Left lung (tissue), 14 donors: ENCODE measurements around the gene GINS3. TPM values are rescaled to one million over a fixed set of nuclear protein-coding genes. Genes with fewer than 3 reads are reported as not detected.

Experiments
- ATAC-seq: fragments of 200-7000 bp; cut with Tn5 transposase; one replicate; pipeline ENCODE4 v1.9.1; 2020; ENCODE audit warnings: moderate library complexity
- DNase-seq, 4 donors: peaks; one replicate each; pipeline ENCODE4 v3.0.0-alpha.2; 2013 to 2020
- H3K27ac ChIP-seq, 2 donors: fragments of 200-600 bp; sonication (generic) in 1 of 2; one replicate each; pipeline versions ENCODE4 v1.5.0 to v1.8.0; 2020 to 2021
- H3K27me3 ChIP-seq, 2 donors: fragments of 200-600 bp; sonication (generic) in 1 of 2; one replicate each; pipeline versions ENCODE4 v1.5.0 to v1.8.0; 2020 to 2021
- H3K36me3 ChIP-seq, 2 donors: fragments of 200-600 bp; sonication (generic) in 1 of 2; one replicate each; pipeline versions ENCODE4 v1.5.0 to v1.8.0; 2020 to 2021
- H3K4me1 ChIP-seq, 2 donors: fragments of 200-600 bp; one replicate each; pipeline ENCODE4 v1.8.0; 2021
- H3K4me3 ChIP-seq, 2 donors: fragments of 200-600 bp; sonication (generic) in 1 of 2; one replicate each; pipeline versions ENCODE4 v1.5.0 to v1.8.0; 2020 to 2021; ENCODE audit warnings: mild to moderate bottlenecking in 1 of 2
- H3K9me3 ChIP-seq, 2 donors: fragments of 200-600 bp; sonication (generic) in 1 of 2; one replicate each; pipeline versions ENCODE4 v1.5.0 to v1.8.0; 2020 to 2021
- intact Hi-C, 2 donors: fragments of 100-400 bp; cut with DNase I; formaldehyde crosslinking; loops; one replicate each; pipeline versions ENCODE4 v1.11.2 to v1.14.2; 2022
- long read RNA-seq, 12 donors: library from polyadenylated mRNA in 2 of 12; unstranded in 2 of 12; transcript quantifications; one replicate each; pipeline ENCODE4 v2.0.0 and lab custom pipeline, GENCODE V29; 2019 to 2026
- polyA plus RNA-seq, 6 donors: library from polyadenylated mRNA; unstranded; fragments of 120-200 nt; gene quantifications; one replicate each; pipeline ENCODE4 v1.2.1, GENCODE V29; 2013; ENCODE audit not compliant: insufficient read length in 6 of 6
- total RNA-seq, 2 donors: library from RNA; stranded (reverse); fragmentation: NEBNext Ultra II Directional; extraction: Animal tissue kit (Norgen Biotek cat#: 25700); gene quantifications; one replicate each; pipeline ENCODE4 v1.2.1, GENCODE V29; 2021
- TF ChIP-seq, protein P1 (sequence below), 2 donors: fragments of 200-600 bp; sonication (generic) in 1 of 2; IDR thresholded peaks; one replicate each; pipeline versions ENCODE4 v1.5.0 to v1.8.0; 2021; ENCODE audit warnings: antibody characterized with exemption in 2 of 2
- donor health status: DM: no; HTN: yes; CAD: no.
- donor health status: DM: no; HTN: no; CAD: no.

GINS3 gene
- 1 to 10 TPM; 4.8 to 5.0 TPM for total RNA-seq
- polyA plus RNA-seq: 10 to 100 TPM in 4 of 6 donors, 1 to 10 TPM in 2; 9.7 to 14.6 (median 11.2) TPM
- long read RNA-seq, donor 1, transcript GINS3-206 (1 exons, 3,202 nt): major isoform, 11 of 16 reads
- long read RNA-seq, donor 1, partial matches to known transcripts: 0 of 16 reads
- long read RNA-seq, donor 1, other reads (novel, unspliced or antisense): 0 of 16 reads
- long read RNA-seq, donor 2, transcript GINS3-206 (1 exons, 3,202 nt): major isoform, 15 of 20 reads
- long read RNA-seq, donor 2, partial matches to known transcripts: 0 of 20 reads
- long read RNA-seq, donor 2, other reads (novel, unspliced or antisense): 0 of 20 reads
- long read RNA-seq, donor 3, transcript GINS3-206 (1 exons, 3,202 nt): major isoform, 6 of 11 reads
- long read RNA-seq, donor 3, partial matches to known transcripts: 0 of 11 reads
- long read RNA-seq, donor 3, other reads (novel, unspliced or antisense): 0 of 11 reads
- long read RNA-seq, donor 4: 0 reads
- long read RNA-seq, donor 5, transcript GINS3-206 (1 exons, 3,202 nt): major isoform, 11 of 13 reads
- long read RNA-seq, donor 5, partial matches to known transcripts: 0 of 13 reads
- long read RNA-seq, donor 5, other reads (novel, unspliced or antisense): 0 of 13 reads
- long read RNA-seq, donor 6, transcript GINS3-206 (1 exons, 3,202 nt): major isoform, 5 of 10 reads
- long read RNA-seq, donor 6, partial matches to known transcripts: 0 of 10 reads
- long read RNA-seq, donor 6, other reads (novel, unspliced or antisense): 0 of 10 reads
- long read RNA-seq, donor 7, partial matches to known transcripts: 0 of 1 reads
- long read RNA-seq, donor 7, other reads (novel, unspliced or antisense): 0 of 1 reads
- long read RNA-seq, donor 8, transcript GINS3-206 (1 exons, 3,202 nt): major isoform, 7 of 9 reads
- long read RNA-seq, donor 8, partial matches to known transcripts: 0 of 9 reads
- long read RNA-seq, donor 8, other reads (novel, unspliced or antisense): 0 of 9 reads
- long read RNA-seq, donor 9: 0 reads
- long read RNA-seq, donor 10: 0 reads
- long read RNA-seq, donor 11: 0 reads
- long read RNA-seq, donor 12, partial matches to known transcripts: 0 of 6 reads
- long read RNA-seq, donor 12, other reads (novel, unspliced or antisense): 0 of 6 reads

DNA sequence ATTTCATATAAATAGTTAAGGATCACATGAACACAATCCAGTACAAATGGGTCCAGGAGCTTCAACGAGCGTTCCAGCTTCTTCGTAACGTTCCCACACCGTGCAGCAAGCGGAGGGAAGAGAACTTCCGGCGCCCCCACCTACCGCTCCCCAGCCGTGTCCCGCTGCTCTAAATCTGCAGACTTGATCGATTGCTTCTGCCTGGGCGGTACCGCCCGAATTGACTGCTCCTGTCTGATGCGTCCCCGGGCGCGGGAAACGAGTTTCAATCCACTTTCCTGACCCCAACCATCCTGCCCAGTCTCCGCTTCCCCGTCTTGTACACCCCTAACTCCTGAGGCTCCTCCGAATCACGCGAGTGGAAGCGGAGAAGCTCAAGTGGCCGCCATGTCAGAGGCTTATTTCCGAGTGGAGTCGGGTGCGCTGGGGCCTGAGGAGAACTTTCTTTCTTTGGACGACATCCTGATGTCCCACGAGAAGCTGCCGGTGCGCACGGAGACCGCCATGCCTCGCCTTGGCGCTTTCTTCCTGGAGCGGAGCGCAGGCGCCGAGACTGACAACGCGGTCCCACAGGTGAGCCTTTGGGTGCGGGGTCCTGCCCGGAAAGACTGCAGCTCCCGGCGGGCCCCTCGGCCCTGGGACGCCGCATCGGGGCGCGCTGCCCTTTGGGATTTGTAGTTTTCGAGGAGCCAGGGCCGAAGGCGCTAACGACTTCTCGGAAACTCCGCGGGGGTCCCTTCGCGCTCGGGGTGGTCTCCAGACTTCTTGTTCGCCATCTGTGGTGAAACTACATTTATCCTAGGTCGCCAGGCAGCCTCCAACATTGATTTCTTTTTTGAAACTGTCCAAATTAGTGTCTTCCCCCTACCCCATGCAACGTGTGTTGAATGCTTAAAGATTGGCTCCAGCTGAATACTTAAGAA, at the start of gene GINS3:
TSS of gene GINS3 (plus strand) at position 257 of the 923 bp plus-strand sequence. CDS start at position 388, 131 bp downstream.
- Histone ChIP-seq H3K4me3 (peak within 1 kb of the TSS; percentile 94 to 95), H3K9me3 (no peaks in the 10 kb centered on the region), H3K27me3 (no peaks in the 10 kb centered on the region), H3K27ac (peak within 1 kb of the TSS; percentile 48 to 80), H3K36me3 (no peaks in the 10 kb centered on the region), H3K4me1 (peaks cover 5 to 8% of the 10 kb centered on the region in 2 donors)
- TF ChIP-seq, protein P1, sequence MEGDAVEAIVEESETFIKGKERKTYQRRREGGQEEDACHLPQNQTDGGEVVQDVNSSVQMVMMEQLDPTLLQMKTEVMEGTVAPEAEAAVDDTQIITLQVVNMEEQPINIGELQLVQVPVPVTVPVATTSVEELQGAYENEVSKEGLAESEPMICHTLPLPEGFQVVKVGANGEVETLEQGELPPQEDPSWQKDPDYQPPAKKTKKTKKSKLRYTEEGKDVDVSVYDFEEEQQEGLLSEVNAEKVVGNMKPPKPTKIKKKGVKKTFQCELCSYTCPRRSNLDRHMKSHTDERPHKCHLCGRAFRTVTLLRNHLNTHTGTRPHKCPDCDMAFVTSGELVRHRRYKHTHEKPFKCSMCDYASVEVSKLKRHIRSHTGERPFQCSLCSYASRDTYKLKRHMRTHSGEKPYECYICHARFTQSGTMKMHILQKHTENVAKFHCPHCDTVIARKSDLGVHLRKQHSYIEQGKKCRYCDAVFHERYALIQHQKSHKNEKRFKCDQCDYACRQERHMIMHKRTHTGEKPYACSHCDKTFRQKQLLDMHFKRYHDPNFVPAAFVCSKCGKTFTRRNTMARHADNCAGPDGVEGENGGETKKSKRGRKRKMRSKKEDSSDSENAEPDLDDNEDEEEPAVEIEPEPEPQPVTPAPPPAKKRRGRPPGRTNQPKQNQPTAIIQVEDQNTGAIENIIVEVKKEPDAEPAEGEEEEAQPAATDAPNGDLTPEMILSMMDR (IDR thresholded peaks at IDR 0.05): no peak
- peak; percentile 99 for ATAC-seq
- intact Hi-C loops: no loop called here
- DNase-seq: peak; percentile 82 to 92 (median 88)

DNA sequence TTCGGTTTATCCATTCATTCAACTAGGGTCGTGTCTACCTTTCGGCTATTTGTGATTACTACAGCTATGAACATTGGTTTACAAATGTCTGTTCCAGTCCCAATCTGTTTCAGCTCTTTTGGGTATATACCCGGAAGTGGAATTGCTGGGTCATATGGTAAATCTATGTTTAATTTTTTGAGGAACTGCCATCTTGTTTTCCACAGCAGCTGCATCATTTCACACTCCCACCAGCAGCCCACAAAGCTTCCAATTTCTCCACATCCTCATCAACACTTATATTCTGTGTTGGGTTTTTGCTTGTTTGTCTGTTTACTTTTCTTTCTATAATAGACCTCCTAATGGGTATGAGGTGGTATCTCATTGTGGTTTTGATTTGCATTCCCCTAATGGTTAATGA, 48.7 kb upstream of the GINS3 start:
- DNase-seq (no peak), ATAC-seq (no peak)
- H3K4me3 ChIP-seq: no peak overlapping the region
- H3K36me3 ChIP-seq: no peaks in the 10 kb centered on the region
- peaks cover 0 to 11% of the 10 kb centered on the region in 2 donors for H3K27me3 ChIP-seq
- intact Hi-C loops: no loop called here
- TF ChIP-seq, protein P1 (IDR thresholded peaks at IDR 0.05): no peak
- H3K27ac ChIP-seq: no peak overlapping the region
- H3K4me1 ChIP-seq: no peaks in the 10 kb centered on the region
- H3K9me3 ChIP-seq: no peaks in the 10 kb centered on the region

DNA sequence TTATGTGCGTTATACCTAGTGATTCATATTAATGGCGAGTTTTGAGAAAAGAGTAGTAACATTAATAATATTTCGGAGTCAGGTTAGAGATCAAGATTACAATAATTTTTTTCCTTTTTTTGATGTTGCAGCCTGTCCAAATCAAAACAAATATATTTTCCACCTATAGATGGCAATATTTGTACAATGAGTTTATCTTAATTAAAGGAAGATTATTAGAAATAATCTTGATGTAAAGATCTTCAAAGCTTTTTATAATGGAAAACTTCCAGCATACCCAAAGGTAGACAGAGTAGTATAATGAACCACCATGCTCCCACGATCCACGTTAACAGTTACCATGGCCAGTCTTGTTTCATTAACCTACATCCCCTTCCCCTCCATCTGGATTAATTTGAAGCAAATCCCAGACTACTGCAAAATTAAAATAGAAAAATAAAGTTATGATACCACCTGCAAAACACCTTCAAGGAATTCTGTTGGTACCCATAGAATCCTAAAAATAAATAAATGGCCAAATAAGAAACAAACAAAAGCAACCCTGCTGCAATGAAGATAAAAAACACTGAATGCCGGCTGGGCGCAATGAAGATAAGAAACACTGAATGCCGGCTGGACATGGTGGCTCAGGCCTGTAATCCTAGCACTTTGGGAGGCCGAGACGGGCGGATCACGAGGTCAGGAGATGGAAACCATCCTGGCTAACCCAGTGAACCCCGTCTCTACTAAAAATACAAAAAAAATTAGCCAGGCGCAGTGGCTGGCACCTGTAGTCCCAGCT, 46.5 kb upstream of the GINS3 start:
- ATAC-seq (no peak), DNase-seq (no peak)
- Histone ChIP-seq H3K4me3 (no peak overlapping the region), H3K36me3 (no peaks in the 10 kb centered on the region), H3K4me1 (no peaks in the 10 kb centered on the region), H3K9me3 (no peaks in the 10 kb centered on the region), H3K27ac (no peak overlapping the region), H3K27me3 (peaks cover 0 to 11% of the 10 kb centered on the region in 2 donors)
- intact Hi-C loops: loop anchor here in 1 of 2 donors (5.0 kb wide), 1 partner anchor 147 kb away; no protein-coding TSS in a partner anchor
- TF ChIP-seq, protein P1 (IDR thresholded peaks at IDR 0.05): no peak

DNA sequence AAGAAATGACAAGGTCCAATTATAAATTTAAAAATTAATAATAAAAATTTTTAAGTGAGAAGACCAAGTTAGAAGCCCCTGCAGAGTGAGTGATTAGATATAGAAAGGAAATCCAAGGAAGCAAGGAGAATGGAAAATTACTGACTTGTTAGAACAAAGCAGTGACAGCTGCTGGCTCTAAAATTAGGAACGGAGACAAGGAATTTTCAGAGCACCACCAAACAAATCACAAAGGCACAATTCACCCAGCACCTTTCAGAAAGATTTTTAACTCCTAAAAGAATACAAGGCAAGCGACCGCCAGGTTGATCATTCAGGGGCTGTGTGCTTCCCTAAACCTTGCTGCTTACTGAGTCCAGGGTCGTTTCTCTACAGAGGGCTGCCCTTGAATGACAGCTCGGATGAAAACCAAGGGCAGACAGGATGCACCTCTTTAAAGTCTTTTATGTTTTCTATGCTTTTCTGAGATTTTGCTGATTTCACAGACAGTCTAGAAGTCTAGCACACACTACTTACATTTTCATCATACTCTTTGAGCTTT, 45.4 kb upstream of the GINS3 start:
- Histone ChIP-seq H3K36me3 (no peaks in the 10 kb centered on the region), H3K4me1 (no peaks in the 10 kb centered on the region), H3K4me3 (no peak overlapping the region), H3K27ac (no peak overlapping the region), H3K27me3 (peaks cover 0 to 11% of the 10 kb centered on the region in 2 donors), H3K9me3 (no peaks in the 10 kb centered on the region)
- intact Hi-C loops: loop anchor here in 1 of 2 donors (5.0 kb wide), 1 partner anchor 145 kb away; no protein-coding TSS in a partner anchor
- ATAC-seq (no peak), DNase-seq (no peak)
- TF ChIP-seq, protein P1 (IDR thresholded peaks at IDR 0.05): no peak
